OCI-LY7 (cell line): ENCODE data around the gene PIK3AP1. TPM values are rescaled to one million over a fixed set of nuclear protein-coding genes. Genes with fewer than 3 reads are reported as not detected.

Experiments
- BruUV-seq: library from RNA; stranded (reverse); fragments of 400-500 nt; replicated peaks from 2 replicates; lab custom pipeline; 2021; lab: Mats Ljungman, UMichigan
- CTCF ChIA-PET: fragments of 300-600 bp; sonication (Branson Sonifier 250); formaldehyde crosslinking; loops from one replicate; lab custom pipeline; 2022; ENCODE audit warnings: antibody characterized with exemption; ENCODE audit not compliant: unreplicated experiment; lab: Charles Lee
- POLR2A ChIA-PET: fragments of 300-600 bp; sonication (Branson Sonifier 250); formaldehyde crosslinking; loops from one replicate; lab custom pipeline; 2022; ENCODE audit warnings: antibody characterized with exemption; lab: Charles Lee
- DNase-seq: peaks from one replicate; pipeline ENCODE4 v3.0.0-alpha.2; 2015; ENCODE audit warnings: low spot score
- H2AFZ ChIP-seq: fragments of 200-600 bp; sonication (generic), shearing (Covaris generic); 2 replicates; pipeline ENCODE4 v1.6.1; 2014; ENCODE audit warnings: mild to moderate bottlenecking, antibody characterized with exemption, low read length, moderate library complexity
- H3K27ac ChIP-seq: fragments of 200-600 bp; sonication (generic); 2 replicates; pipeline ENCODE4 v1.5.1; 2014; ENCODE audit warnings: mixed run types, low read depth, mild to moderate bottlenecking, moderate library complexity, low read length, inconsistent platforms; ENCODE audit not compliant: poor library complexity, severe bottlenecking
- H3K36me3 ChIP-seq: fragments of 200-600 bp; sonication (generic); 2 replicates; pipeline ENCODE4 v1.6.1; 2014; ENCODE audit warnings: mild to moderate bottlenecking, antibody characterized with exemption, low read length, moderate library complexity, mixed read lengths; ENCODE audit not compliant: insufficient read depth
- H3K4me1 ChIP-seq: fragments of 200-600 bp; sonication (generic); 2 replicates; pipeline ENCODE4 v1.5.1; 2014; ENCODE audit warnings: mild to moderate bottlenecking, low read length; ENCODE audit not compliant: insufficient read depth, poor library complexity, severe bottlenecking
- H3K4me2 ChIP-seq: fragments of 200-600 bp; sonication (generic); 2 replicates; pipeline ENCODE4 v1.6.1; 2014; ENCODE audit warnings: mild to moderate bottlenecking, low read length
- H3K4me3 ChIP-seq: fragments of 200-600 bp; sonication (generic); 2 replicates; pipeline ENCODE4 v1.5.1; 2014; ENCODE audit warnings: mild to moderate bottlenecking, low read depth, low read length; ENCODE audit not compliant: poor library complexity, severe bottlenecking
- H3K79me2 ChIP-seq: fragments of 200-600 bp; sonication (generic); 2 replicates; pipeline ENCODE4 v1.6.1; 2016; ENCODE audit warnings: low read depth, mild to moderate bottlenecking, low read length, moderate library complexity, mixed read lengths; ENCODE audit not compliant: insufficient read depth
- H3K9me2 ChIP-seq: fragments of 200-600 bp; sonication (generic); 2 replicates; pipeline ENCODE4 v1.6.1; 2016; ENCODE audit warnings: mild to moderate bottlenecking, low read length, mixed read lengths; ENCODE audit not compliant: insufficient read depth
- H3K9me3 ChIP-seq: fragments of 200-600 bp; sonication (generic); 2 replicates; pipeline ENCODE4 v1.6.1; 2014; ENCODE audit warnings: mild to moderate bottlenecking, mixed run types, low read length, mixed read lengths
- H4K20me1 ChIP-seq: fragments of 200-600 bp; sonication (generic); 2 replicates; pipeline ENCODE4 v1.6.1; 2014; ENCODE audit warnings: mild to moderate bottlenecking, antibody characterized with exemption, low read length, moderate library complexity, mixed read lengths; ENCODE audit not compliant: insufficient read depth
- EZH2phosphoT487 ChIP-seq: fragments of 200-600 bp; sonication (generic); IDR thresholded peaks from 2 replicates; pipeline ENCODE4 v1.6.1; 2018; ENCODE audit warnings: low read depth, borderline replicate concordance, mild to moderate bottlenecking, mixed run types, antibody characterized with exemption, low read length, moderate library complexity, mixed read lengths
- intact Hi-C: fragments of 100-400 bp; cut with micrococcal nuclease; formaldehyde crosslinking; loops from one replicate; pipeline ENCODE4 v1.10.0; 2022; ENCODE audit not compliant: unreplicated experiment
- total RNA-seq, 2 experiments: library from RNA; depleted of rRNA in 1 of 2; stranded (reverse); fragments of >200 nt in 1 of 2; shearing (Covaris generic) in 1 of 2; gene quantifications; 2 replicates each; pipeline ENCODE4 v1.2.3, GENCODE V29; 2014 to 2022
- TF ChIP-seq, protein P1 (sequence below): fragments of 200-600 bp; sonication (generic); conservative IDR thresholded peaks from 2 replicates; pipeline ENCODE4 v1.5.1; 2014; ENCODE audit warnings: mild to moderate bottlenecking, antibody characterized with exemption, low read length, moderate library complexity, mixed read lengths

PIK3AP1 gene
- total RNA-seq, 2 experiments from 2014 or later: 132 to 140 TPM

DNA sequence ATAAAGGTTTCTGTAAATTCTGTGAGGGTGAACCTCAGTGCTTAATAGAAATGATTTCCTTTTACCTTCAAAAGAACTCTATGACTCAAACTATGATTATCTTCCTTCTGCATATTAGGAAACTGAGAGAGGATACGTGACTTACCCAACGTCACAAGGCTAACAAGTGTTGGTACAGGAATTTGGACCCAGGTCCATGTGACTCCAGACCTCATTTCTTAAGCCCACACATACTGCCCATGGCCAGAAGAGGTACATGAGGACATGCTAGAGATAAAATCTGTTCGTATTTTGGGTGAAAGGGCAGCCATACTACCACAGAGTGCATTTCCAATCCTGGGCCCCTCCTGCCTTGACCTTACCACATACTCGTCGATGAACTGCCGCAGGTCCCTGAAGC is 72.0 kb downstream of the PIK3AP1 start:
- H3K4me2 ChIP-seq: no peak overlapping the region
- H3K4me3 ChIP-seq: no peak overlapping the region
- peaks cover 35% of the 10 kb centered on the region for H3K4me1 ChIP-seq
- H3K9me2 ChIP-seq: no peaks in the 10 kb centered on the region
- BruUV-seq: no TSS peak
- H3K9me3 ChIP-seq: no peaks in the 10 kb centered on the region
- intact Hi-C loops: no loop called here
- DNase-seq: no peak
- H3K27ac ChIP-seq: peak overlapping the region; percentile 0
- H3K36me3 ChIP-seq: peaks cover 99% of the 10 kb centered on the region
- ChIA-PET POLR2A (interaction anchor here (0.7 to 1.1 kb wide), 2 partner anchors 8 to 10 kb away, joined by 3 read pairs; no protein-coding TSS in a partner anchor), CTCF (interaction anchor here (0.5 kb wide), 1 partner anchor 77 kb away, joined by 3 read pairs; no protein-coding TSS in a partner anchor)
- TF ChIP-seq, protein P1, sequence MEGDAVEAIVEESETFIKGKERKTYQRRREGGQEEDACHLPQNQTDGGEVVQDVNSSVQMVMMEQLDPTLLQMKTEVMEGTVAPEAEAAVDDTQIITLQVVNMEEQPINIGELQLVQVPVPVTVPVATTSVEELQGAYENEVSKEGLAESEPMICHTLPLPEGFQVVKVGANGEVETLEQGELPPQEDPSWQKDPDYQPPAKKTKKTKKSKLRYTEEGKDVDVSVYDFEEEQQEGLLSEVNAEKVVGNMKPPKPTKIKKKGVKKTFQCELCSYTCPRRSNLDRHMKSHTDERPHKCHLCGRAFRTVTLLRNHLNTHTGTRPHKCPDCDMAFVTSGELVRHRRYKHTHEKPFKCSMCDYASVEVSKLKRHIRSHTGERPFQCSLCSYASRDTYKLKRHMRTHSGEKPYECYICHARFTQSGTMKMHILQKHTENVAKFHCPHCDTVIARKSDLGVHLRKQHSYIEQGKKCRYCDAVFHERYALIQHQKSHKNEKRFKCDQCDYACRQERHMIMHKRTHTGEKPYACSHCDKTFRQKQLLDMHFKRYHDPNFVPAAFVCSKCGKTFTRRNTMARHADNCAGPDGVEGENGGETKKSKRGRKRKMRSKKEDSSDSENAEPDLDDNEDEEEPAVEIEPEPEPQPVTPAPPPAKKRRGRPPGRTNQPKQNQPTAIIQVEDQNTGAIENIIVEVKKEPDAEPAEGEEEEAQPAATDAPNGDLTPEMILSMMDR: no peak
- no peak for TF ChIP-seq EZH2phosphoT487
- peaks cover 11% of the 10 kb centered on the region; the same call in 1 of the 2 replicates for H3K79me2 ChIP-seq
- no peak overlapping the region for H2AFZ ChIP-seq
- no peaks in the 10 kb centered on the region for H4K20me1 ChIP-seq

DNA sequence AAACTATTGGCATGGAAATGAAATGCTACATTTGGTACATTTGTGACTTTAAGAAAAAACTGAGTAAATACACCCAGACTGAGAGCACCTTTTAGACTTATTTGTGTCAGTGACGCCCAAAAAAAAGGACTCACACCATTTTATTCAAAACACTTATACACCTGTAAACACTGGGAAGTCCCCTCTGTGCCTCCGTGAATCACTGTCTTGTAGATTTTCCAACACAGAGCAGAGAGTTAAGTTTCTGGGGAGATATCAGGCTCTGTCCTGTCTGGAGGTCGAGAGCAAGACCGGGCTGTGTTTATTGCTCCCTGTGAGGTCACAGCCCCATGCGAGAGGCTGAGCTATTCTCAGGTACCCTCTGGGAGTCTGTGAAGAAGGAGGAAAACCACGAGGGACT is 72.8 kb downstream of the PIK3AP1 start:
- Histone ChIP-seq H3K79me2 (peaks cover 4% of the 10 kb centered on the region; the same call in 1 of the 2 replicates), H3K9me3 (no peaks in the 10 kb centered on the region), H2AFZ (no peak overlapping the region), H4K20me1 (no peaks in the 10 kb centered on the region), H3K27ac (peak overlapping the region; percentile 26), H3K4me2 (no peak overlapping the region; the same call in 1 of the 2 replicates), H3K36me3 (peaks cover 100% of the 10 kb centered on the region), H3K4me3 (no peak overlapping the region), H3K9me2 (no peaks in the 10 kb centered on the region), H3K4me1 (peaks cover 30% of the 10 kb centered on the region)
- intact Hi-C loops: no loop called here
- TF ChIP-seq, protein P1: no peak
- TF ChIP-seq EZH2phosphoT487: no peak
- no TSS peak for BruUV-seq
- ChIA-PET POLR2A (interaction anchor here (0.7 to 1.5 kb wide), 3 partner anchors 7 to 117 kb away, joined by 3 to 4 read pairs (median 3); no protein-coding TSS in a partner anchor), CTCF (interaction anchor here (0.6 kb wide), 1 partner anchor 99 kb away, joined by 3 read pairs; no protein-coding TSS in a partner anchor)
- DNase-seq: no peak

DNA sequence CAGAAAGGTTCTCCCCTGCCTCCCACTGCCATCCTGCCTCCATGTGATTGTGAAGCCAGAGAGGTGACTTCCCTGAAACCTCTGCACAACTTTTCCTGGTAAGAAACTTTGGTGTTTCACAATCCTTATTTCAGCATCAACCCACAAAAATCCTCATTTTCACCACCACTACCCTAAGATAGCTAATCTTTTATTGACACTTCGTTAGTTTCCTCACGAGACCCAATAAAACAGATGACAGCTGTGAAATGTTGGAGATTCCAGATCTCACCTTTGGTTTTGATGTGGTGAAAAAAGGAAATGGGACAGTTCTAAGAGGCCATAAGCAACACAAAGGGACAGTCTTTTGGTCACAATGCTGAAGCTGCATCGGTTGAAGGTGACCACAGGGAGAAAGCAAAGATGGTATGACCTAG is 73.6 kb downstream of the PIK3AP1 start:
- Histone ChIP-seq H3K9me3 (no peaks in the 10 kb centered on the region), H3K4me3 (no peak overlapping the region), H4K20me1 (no peaks in the 10 kb centered on the region), H3K36me3 (peaks cover 100% of the 10 kb centered on the region), H3K4me1 (peaks cover 24% of the 10 kb centered on the region), H3K4me2 (no peak overlapping the region), H2AFZ (no peak overlapping the region), H3K9me2 (no peaks in the 10 kb centered on the region), H3K27ac (peak overlapping the region; percentile 26), H3K79me2 (peaks cover 4% of the 10 kb centered on the region; the same call in 1 of the 2 replicates)
- intact Hi-C loops: no loop called here
- DNase-seq: no peak
- TF ChIP-seq EZH2phosphoT487: no peak
- TF ChIP-seq, protein P1: no peak
- no TSS peak for BruUV-seq
- ChIA-PET POLR2A (interaction anchor here (0.6 to 1.5 kb wide), 3 partner anchors 12 to 117 kb away, joined by 3 to 4 read pairs (median 3); no protein-coding TSS in a partner anchor), CTCF (no interaction called here)
